SU-DHL-6 (cell line): ENCODE results near the gene CTDSPL.

Experiments used
- CTCF ChIP-seq: fragments of 200-600 bp; sonication (generic); IDR thresholded peaks from one replicate; pipeline ENCODE4 v1.5.1; 2017; ENCODE audit warnings: antibody characterized with exemption, mild to moderate bottlenecking, low read length, moderate library complexity; ENCODE audit not compliant: insufficient read depth, poor library complexity, severe bottlenecking
- EZH2phosphoT487 ChIP-seq: fragments of 200-600 bp; sonication (generic), shearing (Covaris generic); conservative IDR thresholded peaks from 2 replicates; pipeline ENCODE4 v1.6.1; 2018; ENCODE audit warnings: mild to moderate bottlenecking, antibody characterized with exemption, low read length, moderate library complexity, mixed read lengths

- TF ChIP-seq CTCF (no peak), EZH2phosphoT487 (no peak)
Observed at GRCh38 chr3:37853691-37854413, 7.8 kb upstream of the CTDSPL start.
